Measurements from ENCODE around the gene LCA5. TPM values are rescaled to one million over a fixed set of nuclear protein-coding genes. Genes with fewer than 3 reads are reported as not detected.

LCA5 gene
- 2.3 TPM in 2 replicates for total RNA-seq (2021)
- long read RNA-seq, full-length matches to known transcripts = 5 of 28 reads
- long read RNA-seq, partial matches to known transcripts = 16 of 28 reads
- long read RNA-seq, other reads (novel, unspliced or antisense) = 7 of 28 reads

DNA sequence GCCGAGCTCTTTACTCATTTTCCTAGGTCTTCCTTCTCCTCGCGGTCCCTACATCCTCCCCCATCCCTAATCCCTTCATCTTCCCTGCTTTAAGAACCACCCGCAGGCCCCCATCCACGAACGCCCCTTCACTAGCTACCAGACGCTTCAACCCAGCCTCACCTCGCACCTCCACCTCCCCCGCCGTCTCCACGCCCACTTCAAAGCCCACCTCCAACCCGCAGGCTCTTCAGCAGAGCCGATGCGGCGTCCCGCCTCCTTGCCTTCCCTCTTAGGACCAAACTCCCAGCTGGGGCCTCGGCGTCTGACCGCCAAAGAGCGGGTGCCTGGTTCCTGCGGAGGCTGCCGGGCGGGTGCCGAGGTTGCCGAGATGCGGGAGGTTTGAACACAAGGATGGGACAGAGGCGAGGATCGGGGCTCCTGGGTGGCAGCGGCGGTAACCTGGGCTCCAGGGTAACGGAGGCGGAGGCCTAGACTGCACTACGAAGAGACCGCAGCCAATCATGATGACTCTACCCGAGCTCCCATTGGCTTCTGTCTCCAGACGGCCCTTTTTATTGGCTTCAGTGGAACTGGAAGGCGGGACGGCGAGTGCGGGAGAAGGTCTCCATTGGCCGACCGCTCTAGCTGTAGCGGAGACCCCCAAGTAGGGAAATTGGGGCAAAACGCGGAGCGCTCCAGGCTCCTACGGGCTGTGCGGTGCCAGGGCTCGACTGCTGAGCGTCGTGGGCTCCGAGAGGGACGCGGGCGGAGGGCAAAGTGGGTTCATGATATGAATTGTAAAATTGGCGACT, at the start of gene LCA5:
Gene LCA5 (minus strand): TSS at position 477 of the 794 bp plus-strand sequence. CDS start 18,536 bp downstream, outside the sequence.
- peaks cover 3 to 14% (median 10%) of the 10 kb centered on the region in 3 experiments; a peak in 5 of 7 replicates for H3K36me3 Mint-ChIP-seq (ENCODE audit: insufficient read depth in 1 of 3, low read depth in 3 of 3)
- no CpG with 5 or more reads among the region's 56 CpGs for WGBS (ENCODE audit: extremely low coverage, insufficient read length, low lambda C conversion rate)

More for the DNA sequence above, at the start of gene LCA5:
- H4K20me1 ChIP-seq (ENCODE audit: control insufficient read depth, insufficient read depth, insufficient read length) = no peaks in the 10 kb centered on the region
- no peaks in the 10 kb centered on the region for H3K27me3 ChIP-seq (ENCODE audit: insufficient read depth, low read length)
- H2BK120ac ChIP-seq (ENCODE audit: low read depth, low read length, poor library complexity, severe bottlenecking) = no peak within 1 kb of the TSS
- Mint-ChIP-seq H3K9me3 (no peaks in the 10 kb centered on the region), H3K27me3 (ENCODE audit: low read depth) (peaks cover 1% of the 10 kb centered on the region; the same call in 1 of the 2 replicates), H3K4me3 (no peak within 1 kb of the TSS), H3K4me1 (peaks cover 4 to 14% of the 10 kb centered on the region in 2 experiments), H3K27ac (no peak within 1 kb of the TSS)
- no peaks in the 10 kb centered on the region for H3K79me1 ChIP-seq (ENCODE audit: insufficient read depth, low read depth, low read length, poor library complexity, severe bottlenecking)
- TF ChIP-seq, protein P1, sequence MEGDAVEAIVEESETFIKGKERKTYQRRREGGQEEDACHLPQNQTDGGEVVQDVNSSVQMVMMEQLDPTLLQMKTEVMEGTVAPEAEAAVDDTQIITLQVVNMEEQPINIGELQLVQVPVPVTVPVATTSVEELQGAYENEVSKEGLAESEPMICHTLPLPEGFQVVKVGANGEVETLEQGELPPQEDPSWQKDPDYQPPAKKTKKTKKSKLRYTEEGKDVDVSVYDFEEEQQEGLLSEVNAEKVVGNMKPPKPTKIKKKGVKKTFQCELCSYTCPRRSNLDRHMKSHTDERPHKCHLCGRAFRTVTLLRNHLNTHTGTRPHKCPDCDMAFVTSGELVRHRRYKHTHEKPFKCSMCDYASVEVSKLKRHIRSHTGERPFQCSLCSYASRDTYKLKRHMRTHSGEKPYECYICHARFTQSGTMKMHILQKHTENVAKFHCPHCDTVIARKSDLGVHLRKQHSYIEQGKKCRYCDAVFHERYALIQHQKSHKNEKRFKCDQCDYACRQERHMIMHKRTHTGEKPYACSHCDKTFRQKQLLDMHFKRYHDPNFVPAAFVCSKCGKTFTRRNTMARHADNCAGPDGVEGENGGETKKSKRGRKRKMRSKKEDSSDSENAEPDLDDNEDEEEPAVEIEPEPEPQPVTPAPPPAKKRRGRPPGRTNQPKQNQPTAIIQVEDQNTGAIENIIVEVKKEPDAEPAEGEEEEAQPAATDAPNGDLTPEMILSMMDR (conservative IDR thresholded peaks at IDR 0.05) = no peak
- peak within 1 kb of the TSS; percentile 50; the same call in 1 of the 2 replicates for H3K14ac ChIP-seq (ENCODE audit: insufficient read depth, low read length)
- H2BK15ac ChIP-seq (ENCODE audit: low read depth, low read length) = no peak within 1 kb of the TSS
- no peak within 1 kb of the TSS for H3K18ac ChIP-seq (ENCODE audit: insufficient read length, low read depth, low read length)
- no peaks in the 10 kb centered on the region for H3K9me3 ChIP-seq (ENCODE audit: control insufficient read depth, low read depth, low read length)
- peak within 1 kb of the TSS; percentile 71 for H3K4me2 ChIP-seq (ENCODE audit: insufficient read depth, insufficient read length, low read length)
- H3K56ac ChIP-seq (ENCODE audit: insufficient read length, low read depth, low read length) = no peak within 1 kb of the TSS
- H3K23ac ChIP-seq (ENCODE audit: insufficient read length, low read depth, low read length) = no peak within 1 kb of the TSS
- H3K79me2 ChIP-seq (ENCODE audit: insufficient read depth, low read length) = 0 out of 2 replicates have a peak, but pooled peaks cover 2% of the 10 kb centered on the region
- H4K5ac ChIP-seq (ENCODE audit: insufficient read length, low read depth, low read length) = no peak within 1 kb of the TSS
- H2BK12ac ChIP-seq (ENCODE audit: insufficient read length, low read depth, low read length) = no peak within 1 kb of the TSS
- H2AFZ ChIP-seq (ENCODE audit: low read length) = peak within 1 kb of the TSS; percentile 90
- no peak within 1 kb of the TSS for H3K4ac ChIP-seq (ENCODE audit: low read depth, low read length)
- peaks cover 5% of the 10 kb centered on the region for H3K23me2 ChIP-seq (ENCODE audit: insufficient read length, low read depth, low read length, poor library complexity, severe bottlenecking)
- no peak within 1 kb of the TSS for H3K27ac ChIP-seq (ENCODE audit: insufficient read length, low read depth, low read length)
- DNase-seq = peak; percentile 98
- peaks cover 4% of the 10 kb centered on the region for H3K4me1 ChIP-seq (ENCODE audit: insufficient read depth, low read length)
- no peak within 1 kb of the TSS for H4K91ac ChIP-seq (ENCODE audit: insufficient read length, low read depth, low read length)
- no peak within 1 kb of the TSS for H4K8ac ChIP-seq (replicated peaks; ENCODE audit: insufficient read length, low read depth, low read length)
- no peak within 1 kb of the TSS for H3T11ph ChIP-seq (ENCODE audit: low read length)
- H2BK20ac ChIP-seq (ENCODE audit: low read depth, low read length, poor library complexity, severe bottlenecking) = no peak within 1 kb of the TSS
- H3K9ac ChIP-seq (ENCODE audit: extremely low read depth, insufficient read length, low read length) = peak within 1 kb of the TSS; percentile 86
- H2BK5ac ChIP-seq (ENCODE audit: insufficient read length, low read length) = no peak within 1 kb of the TSS
- H2AK5ac ChIP-seq (ENCODE audit: insufficient read length, low read length) = no peak within 1 kb of the TSS
